ENCODE measurements around the gene DGKE. TPM values are rescaled to one million over a fixed set of nuclear protein-coding genes. Genes with fewer than 3 reads are reported as not detected.

The DGKE gene
- total RNA-seq, 4 donors from 2014 or later = 7.1 to 12.5 (median 11.1) TPM

- H3K36me3 ChIP-seq = peaks cover 3 to 19% (median 8%) of the 10 kb centered on the region in 4 donors
- H3K27me3 ChIP-seq = no peaks in the 10 kb centered on the region
- H3K9me3 ChIP-seq = no peaks in the 10 kb centered on the region
- DNase-seq (ENCODE audit: extremely low spot score) = no peak
- H3K4me3 ChIP-seq = no peak overlapping the region
- intact Hi-C loops (cut with DNase I) = no loop called here
- H3K4me1 ChIP-seq = peaks cover 0 to 6% (median 0%) of the 10 kb centered on the region in 4 donors
- TF ChIP-seq POLR2A (IDR thresholded peaks at IDR 0.05; ENCODE audit: low read depth) = no peak
- no peak for TF ChIP-seq EP300 (IDR thresholded peaks at IDR 0.05)
- no peak for TF ChIP-seq POLR2AphosphoS5 (IDR thresholded peaks at IDR 0.05)
- no peak for TF ChIP-seq CTCF (IDR thresholded peaks at IDR 0.05)
- 52% methylated on average over 2 of the region's 2 CpGs for WGBS
- no peak overlapping the region for H3K27ac ChIP-seq (replicated peaks in 1 of 4)
Measured at GRCh38 chr17:56867948-56868376, 34.0 kb downstream of the DGKE start.

DNA sequence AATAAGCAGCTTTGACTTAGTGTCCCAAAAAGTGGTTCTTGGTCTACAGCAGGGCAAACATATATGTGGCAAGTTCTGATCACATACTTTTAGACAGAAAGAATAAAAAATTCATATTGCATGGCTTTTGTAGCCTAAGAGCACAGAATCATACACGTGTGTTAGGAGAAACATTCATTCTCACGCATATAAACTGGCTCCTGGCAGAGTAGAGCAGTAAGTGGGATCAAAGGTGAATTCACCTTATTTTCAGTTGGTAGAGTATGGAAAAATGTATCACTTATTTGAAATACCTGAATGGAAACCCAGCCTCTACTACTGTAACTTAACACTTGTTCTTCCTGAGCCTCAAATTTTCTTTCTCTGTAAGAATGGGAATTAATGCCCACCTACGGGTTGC, 34.8 kb downstream of the DGKE start:
- H3K27ac ChIP-seq (replicated peaks in 1 of 4) = no peak overlapping the region
- H3K9me3 ChIP-seq = no peaks in the 10 kb centered on the region
- WGBS = 99% methylated on average over 3 of the region's 3 CpGs
- H3K36me3 ChIP-seq = peaks cover 0 to 12% (median 6%) of the 10 kb centered on the region in 4 donors
- peaks cover 0 to 6% (median 0%) of the 10 kb centered on the region in 4 donors for H3K4me1 ChIP-seq
- TF ChIP-seq POLR2A (IDR thresholded peaks at IDR 0.05; ENCODE audit: low read depth) (no peak), CTCF (IDR thresholded peaks at IDR 0.05) (no peak), EP300 (IDR thresholded peaks at IDR 0.05) (no peak), POLR2AphosphoS5 (IDR thresholded peaks at IDR 0.05) (no peak)
- no peak for DNase-seq (ENCODE audit: extremely low spot score)
- H3K4me3 ChIP-seq = no peak overlapping the region
- peaks cover 0 to 6% (median 0%) of the 10 kb centered on the region in 4 donors for H3K27me3 ChIP-seq
- intact Hi-C loops (cut with DNase I) = no loop called here

GRCh38 chr17:56870081-56870651, 36.2 kb downstream of the DGKE start:
- DNase-seq (ENCODE audit: extremely low spot score) = no peak
- Histone ChIP-seq H3K4me3 (no peak overlapping the region), H3K36me3 (no peaks in the 10 kb centered on the region), H3K27me3 (peaks cover 0 to 6% (median 0%) of the 10 kb centered on the region in 4 donors), H3K27ac (replicated peaks in 1 of 4) (no peak overlapping the region), H3K4me1 (peaks cover 0 to 6% (median 0%) of the 10 kb centered on the region in 4 donors), H3K9me3 (no peaks in the 10 kb centered on the region)
- 76% methylated on average over 4 of the region's 4 CpGs for WGBS
- TF ChIP-seq POLR2AphosphoS5 (IDR thresholded peaks at IDR 0.05) (no peak), CTCF (IDR thresholded peaks at IDR 0.05) (no peak), EP300 (IDR thresholded peaks at IDR 0.05) (no peak)
- intact Hi-C loops (cut with DNase I) = no loop called here

- TF ChIP-seq POLR2A (IDR thresholded peaks at IDR 0.05; ENCODE audit: low read depth) (no peak), CTCF (IDR thresholded peaks at IDR 0.05) (no peak), POLR2AphosphoS5 (IDR thresholded peaks at IDR 0.05) (no peak), EP300 (IDR thresholded peaks at IDR 0.05) (no peak)
- DNase-seq (ENCODE audit: extremely low spot score) = no peak
- intact Hi-C loops (cut with DNase I) = no loop called here
- 79% methylated on average over 7 of the region's 7 CpGs for WGBS
- Histone ChIP-seq H3K27ac (replicated peaks in 1 of 4) (no peak overlapping the region), H3K4me1 (no peaks in the 10 kb centered on the region), H3K4me3 (no peak overlapping the region), H3K36me3 (no peaks in the 10 kb centered on the region), H3K27me3 (peaks cover 0 to 6% (median 0%) of the 10 kb centered on the region in 4 donors), H3K9me3 (no peaks in the 10 kb centered on the region)
Measured at GRCh38 chr17:56876766-56877179, 42.8 kb downstream of the DGKE start.

DNA sequence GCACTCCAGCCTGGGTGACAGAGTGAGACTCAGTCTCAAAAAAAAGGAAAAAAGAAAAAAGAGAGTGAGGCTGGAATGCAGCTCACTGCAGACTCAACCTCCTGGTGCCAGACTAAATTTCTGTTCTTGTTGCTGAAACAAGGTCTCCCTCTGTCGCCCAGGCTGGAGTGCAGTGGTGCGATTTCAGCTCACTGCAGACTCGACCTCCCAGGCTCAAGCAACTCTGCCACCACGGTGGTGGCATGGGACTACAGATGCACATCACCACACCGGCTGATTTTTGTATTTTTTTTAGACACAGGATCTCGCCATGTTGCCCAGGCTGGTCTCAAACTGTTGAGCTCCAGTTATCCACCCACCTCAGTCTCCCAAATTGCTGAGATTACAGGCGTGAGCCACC, 45.3 kb downstream of the DGKE start:
- H3K36me3 ChIP-seq = no peaks in the 10 kb centered on the region
- no peaks in the 10 kb centered on the region for H3K4me1 ChIP-seq
- no peak overlapping the region for H3K27ac ChIP-seq (replicated peaks in 1 of 4)
- TF ChIP-seq POLR2AphosphoS5 (IDR thresholded peaks at IDR 0.05) (no peak), POLR2A (IDR thresholded peaks at IDR 0.05; ENCODE audit: low read depth) (no peak), EP300 (IDR thresholded peaks at IDR 0.05) (no peak), CTCF (IDR thresholded peaks at IDR 0.05) (no peak)
- no peak for DNase-seq (ENCODE audit: extremely low spot score)
- H3K4me3 ChIP-seq = no peak overlapping the region
- H3K27me3 ChIP-seq = no peaks in the 10 kb centered on the region
- intact Hi-C loops (cut with DNase I) = no loop called here
- 88% methylated on average over 7 of the region's 7 CpGs for WGBS
- H3K9me3 ChIP-seq = no peaks in the 10 kb centered on the region
